Measurements from ENCODE around the gene ADTRP. TPM values are rescaled to one million over a fixed set of nuclear protein-coding genes. Genes with fewer than 3 reads are reported as not detected.
"Not testable (repeated sequence)": the region's sequence is repeated elsewhere in the genome, so short reads cannot be mapped to it uniquely, and the experiment has no call there.

The ADTRP gene
- total RNA-seq, 1 experiment from 2014 or later: 0.58 TPM

DNA sequence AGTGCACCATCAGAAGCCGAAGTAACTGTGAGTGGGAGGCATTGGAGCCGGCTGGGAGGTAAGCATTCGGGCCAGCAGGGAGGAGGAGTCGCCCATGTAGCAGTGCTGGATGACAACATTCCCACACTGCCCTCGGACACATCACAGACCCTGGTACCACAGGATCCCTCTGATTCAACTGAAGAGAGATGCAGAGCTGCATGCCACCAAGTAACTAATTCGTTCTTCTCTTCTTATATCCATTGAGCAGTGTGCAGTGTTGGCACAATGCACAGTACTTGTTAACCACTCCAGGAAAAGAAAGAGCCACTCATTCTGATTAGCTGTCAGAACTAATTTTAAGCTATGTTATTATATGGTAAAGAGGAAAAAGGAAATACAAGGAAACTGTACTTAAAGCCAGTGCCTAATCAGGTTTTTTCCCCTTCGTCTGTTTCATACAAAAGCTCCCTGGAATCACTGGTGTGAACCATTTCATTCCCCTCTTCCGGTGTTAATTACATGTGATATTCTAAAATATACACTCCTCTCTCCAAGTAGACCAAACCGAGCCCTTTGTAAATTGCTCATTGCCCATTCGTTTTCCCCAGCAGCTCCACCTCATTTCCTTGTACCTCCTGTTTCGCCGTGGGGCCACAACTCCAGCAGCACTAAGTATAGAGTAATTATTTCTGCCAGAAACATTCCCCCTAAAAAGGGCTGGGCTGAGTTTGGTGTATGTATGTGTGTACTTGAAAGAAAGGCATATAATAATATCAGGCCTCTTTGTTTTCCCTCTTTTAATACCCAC lies 32.4 kb upstream of the ADTRP start:
- DNase-seq (ENCODE audit: low read depth in 1 of 2, low spot score in 2 of 2): no peak
- Histone ChIP-seq H3K4me3 (no peak overlapping the region), H3K9me3 (replicated peaks) (no peaks in the 10 kb centered on the region)

DNA sequence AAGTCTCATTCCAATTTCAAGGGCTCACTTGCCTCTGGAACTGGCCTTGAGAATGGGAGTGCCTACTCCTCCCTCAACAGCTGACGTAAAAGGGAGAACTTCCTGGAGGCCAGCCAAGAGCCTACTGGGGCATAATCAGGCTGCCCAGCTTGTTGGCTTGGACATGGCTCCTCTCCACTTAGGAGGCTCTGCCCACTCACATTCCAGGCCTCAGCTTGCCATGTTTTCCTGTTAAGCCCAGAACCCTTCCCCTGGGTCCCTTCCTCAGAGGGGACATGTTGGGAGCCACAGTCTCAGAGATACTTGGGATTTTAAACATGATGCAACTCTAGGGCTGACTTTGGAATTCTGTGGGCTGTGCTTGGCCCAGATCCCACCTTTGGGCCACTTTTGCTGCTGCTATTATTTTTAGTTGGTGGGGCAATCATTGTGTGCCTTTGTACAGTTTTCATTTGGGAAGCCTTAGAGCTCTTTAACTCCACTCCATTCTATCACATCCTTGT lies 31.5 kb upstream of the ADTRP start:
- no peak overlapping the region for H3K27ac ChIP-seq
- no peaks in the 10 kb centered on the region for H3K36me3 ChIP-seq
- no peak overlapping the region for H3K4me3 ChIP-seq

More for the DNA sequence above, 32.4 kb upstream of the ADTRP start:
- Histone ChIP-seq H3K27ac (no peak overlapping the region), H3K27me3 (replicated peaks) (no peaks in the 10 kb centered on the region), H3K36me3 (no peaks in the 10 kb centered on the region), H3K4me1 (replicated peaks) (peaks cover 4% of the 10 kb centered on the region; the same call in 1 of the 2 replicates)

DNA sequence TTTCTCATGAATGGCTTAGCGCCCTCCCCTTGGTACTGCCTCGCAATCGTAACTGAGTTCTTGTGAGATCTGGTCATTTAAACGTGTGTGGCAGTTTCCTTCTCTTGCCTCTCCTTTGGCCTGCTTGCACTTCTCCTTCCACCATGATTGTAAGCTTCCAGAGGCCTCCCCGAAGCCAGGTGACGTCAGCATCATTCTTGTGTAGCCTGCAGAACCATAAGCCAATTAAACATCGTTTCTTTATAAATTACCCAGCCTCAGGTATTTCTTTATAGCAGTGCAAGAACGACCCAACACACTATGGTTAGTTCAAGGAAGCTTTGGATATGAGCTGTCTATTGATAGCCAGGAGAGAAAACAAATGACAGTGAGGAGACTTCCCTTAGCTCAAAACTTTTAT lies 29.5 kb upstream of the ADTRP start:
- Histone ChIP-seq H3K9me3 (replicated peaks) (no peaks in the 10 kb centered on the region), H3K27ac (no peak overlapping the region), H3K27me3 (replicated peaks) (no peaks in the 10 kb centered on the region), H3K36me3 (no peaks in the 10 kb centered on the region), H3K4me1 (replicated peaks) (peaks cover 6% of the 10 kb centered on the region), H3K4me3 (no peak overlapping the region)
- DNase-seq (ENCODE audit: low read depth in 1 of 2, low spot score in 2 of 2): no peak

More for the DNA sequence above, 31.5 kb upstream of the ADTRP start:
- no peaks in the 10 kb centered on the region for H3K27me3 ChIP-seq (replicated peaks)
- H3K9me3 ChIP-seq (replicated peaks): no peaks in the 10 kb centered on the region
- DNase-seq (ENCODE audit: low read depth in 1 of 2, low spot score in 2 of 2): peak in 1 of 2 experiments; percentile 18
- H3K4me1 ChIP-seq (replicated peaks): no peaks in the 10 kb centered on the region; the same call in 1 of the 2 replicates

DNA sequence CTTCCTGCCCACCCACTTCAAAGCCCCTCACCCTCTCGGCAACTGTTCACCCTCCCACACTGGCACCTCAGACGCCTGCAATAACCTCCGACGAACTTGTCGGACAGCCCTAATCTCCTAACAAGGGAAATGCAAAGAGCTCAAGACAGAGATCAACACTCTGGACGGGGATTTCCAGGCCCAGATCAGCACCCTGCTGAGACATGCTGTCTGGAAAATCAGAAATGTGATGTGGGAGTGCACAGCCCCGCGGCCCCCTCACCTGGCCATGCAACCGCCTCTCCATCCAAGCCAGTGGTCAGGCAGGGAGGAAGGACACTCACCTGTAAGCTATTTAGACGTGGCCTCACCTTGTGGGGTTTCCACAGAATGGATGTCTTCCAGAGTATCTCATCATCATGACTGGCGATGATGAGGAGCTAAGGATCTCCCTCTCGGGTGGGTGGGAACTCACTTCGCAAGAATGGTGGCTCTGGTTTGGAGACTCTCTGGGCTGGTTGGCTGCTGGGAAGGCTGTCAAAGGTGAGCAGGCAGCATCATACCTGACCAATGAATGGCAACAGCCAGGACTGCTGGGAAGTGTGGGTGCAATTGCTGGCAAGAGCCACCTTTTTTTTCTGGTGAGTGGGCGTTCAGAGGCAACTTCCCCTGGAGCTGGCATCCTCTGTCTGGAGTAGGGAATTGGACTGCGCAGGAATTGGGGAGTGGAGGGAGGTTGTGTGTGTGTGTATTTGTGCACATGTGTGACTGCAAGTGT lies 28.1 kb upstream of the ADTRP start:
- Histone ChIP-seq H3K4me3 (no peak overlapping the region), H3K9me3 (replicated peaks) (no peaks in the 10 kb centered on the region), H3K27ac (no peak overlapping the region), H3K4me1 (replicated peaks) (peaks cover 6% of the 10 kb centered on the region), H3K27me3 (replicated peaks) (no peaks in the 10 kb centered on the region), H3K36me3 (no peaks in the 10 kb centered on the region)
- no peak for DNase-seq (ENCODE audit: low read depth in 1 of 2, low spot score in 2 of 2)

DNA sequence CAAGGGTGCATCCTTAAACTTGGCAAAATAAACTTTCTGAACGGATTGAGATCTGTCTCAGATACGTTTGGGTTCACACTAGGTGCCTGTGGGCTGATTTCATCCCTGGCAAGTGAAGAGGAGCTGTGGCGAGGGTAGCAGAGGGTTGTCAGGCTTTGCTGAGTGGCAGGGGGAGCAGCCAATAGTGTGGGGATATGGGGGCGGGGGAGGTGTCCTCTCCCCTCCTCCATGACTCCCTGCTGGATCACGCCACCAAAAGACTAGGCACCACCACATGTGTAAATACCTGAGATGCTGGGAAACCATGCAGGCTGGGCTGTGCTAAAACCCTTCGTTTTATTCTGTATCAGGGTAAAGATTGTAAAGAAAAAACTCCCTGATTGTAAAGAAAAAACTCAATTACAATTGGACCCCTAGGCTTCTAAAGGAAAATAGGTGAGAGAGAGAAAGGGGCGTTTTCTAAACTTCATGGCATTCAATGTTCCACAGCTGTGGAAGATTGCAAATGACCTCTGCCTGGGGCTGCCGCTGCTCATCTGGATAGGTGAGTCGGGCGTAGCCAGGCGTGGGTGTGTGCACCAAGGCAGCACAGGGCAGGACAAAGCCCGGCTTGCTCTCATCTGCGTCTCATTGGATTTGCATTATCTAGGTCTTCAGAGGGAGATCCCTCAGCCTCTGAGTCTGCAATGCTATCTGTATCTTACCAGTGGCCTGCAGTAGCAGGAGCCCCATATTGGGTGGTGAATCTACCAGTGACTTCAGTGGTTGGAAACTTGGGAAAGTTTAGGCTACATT lies 26.9 kb upstream of the ADTRP start:
- H3K27ac ChIP-seq: no peak overlapping the region

DNA sequence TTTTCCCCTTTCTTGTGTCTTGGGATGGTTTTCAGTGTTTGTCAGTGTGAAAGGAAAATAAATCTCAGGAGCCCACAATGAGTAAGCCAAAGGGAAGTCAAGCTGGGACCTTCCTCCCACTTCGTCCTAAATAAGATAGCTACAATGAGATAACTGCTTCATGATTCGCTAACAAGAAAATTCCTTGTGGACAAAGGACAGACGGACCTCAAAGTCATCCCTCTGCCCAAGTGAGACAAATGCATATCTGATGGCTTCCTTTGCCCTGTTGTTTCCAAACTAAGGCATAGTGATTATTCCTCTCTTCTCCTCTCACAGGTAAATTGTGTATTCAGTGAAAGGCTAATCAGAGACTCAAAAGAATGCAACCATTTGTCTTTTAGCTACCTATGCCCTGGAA lies 26.1 kb upstream of the ADTRP start:
- DNase-seq (ENCODE audit: low read depth in 1 of 2, low spot score in 2 of 2): no peak
- H3K4me1 ChIP-seq (replicated peaks): peaks cover 6% of the 10 kb centered on the region
- no peaks in the 10 kb centered on the region for H3K36me3 ChIP-seq
- H3K4me3 ChIP-seq: no peak overlapping the region
- no peaks in the 10 kb centered on the region for H3K27me3 ChIP-seq (replicated peaks)
- H3K27ac ChIP-seq: no peak overlapping the region
- no peaks in the 10 kb centered on the region for H3K9me3 ChIP-seq (replicated peaks)

More for the DNA sequence above, 26.9 kb upstream of the ADTRP start:
- H3K9me3 ChIP-seq (replicated peaks): no peaks in the 10 kb centered on the region
- no peak for DNase-seq (ENCODE audit: low read depth in 1 of 2, low spot score in 2 of 2)
- H3K27me3 ChIP-seq (replicated peaks): no peaks in the 10 kb centered on the region
- H3K4me1 ChIP-seq (replicated peaks): peaks cover 6% of the 10 kb centered on the region
- no peak overlapping the region for H3K4me3 ChIP-seq
- no peaks in the 10 kb centered on the region for H3K36me3 ChIP-seq

DNA sequence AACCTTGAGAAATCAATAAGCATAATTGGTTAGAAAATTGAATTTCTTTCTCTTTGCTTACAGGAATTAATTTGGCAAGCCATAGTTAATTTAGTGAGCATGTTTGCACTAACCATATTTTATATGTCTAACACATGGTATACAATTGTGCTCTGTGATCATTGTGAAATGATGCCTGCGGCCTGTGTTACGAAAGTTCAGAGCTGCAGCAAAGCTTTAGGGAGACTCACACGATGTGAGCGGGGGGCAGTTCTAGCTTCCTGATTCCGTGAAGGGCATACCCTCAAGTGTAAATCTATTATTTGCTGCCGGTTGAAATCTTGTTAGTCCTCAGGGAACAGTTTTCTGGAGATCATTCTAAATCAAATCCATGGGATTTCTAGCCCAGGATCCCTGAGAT lies 25.5 kb upstream of the ADTRP start:
- H3K9me3 ChIP-seq (replicated peaks): no peaks in the 10 kb centered on the region
- H3K4me1 ChIP-seq (replicated peaks): peaks cover 6% of the 10 kb centered on the region; the same call in 1 of the 2 replicates
- no peaks in the 10 kb centered on the region for H3K27me3 ChIP-seq (replicated peaks)
- DNase-seq (ENCODE audit: low read depth in 1 of 2, low spot score in 2 of 2): no peak
- no peaks in the 10 kb centered on the region for H3K36me3 ChIP-seq
- H3K4me3 ChIP-seq: no peak overlapping the region
- no peak overlapping the region for H3K27ac ChIP-seq

DNA sequence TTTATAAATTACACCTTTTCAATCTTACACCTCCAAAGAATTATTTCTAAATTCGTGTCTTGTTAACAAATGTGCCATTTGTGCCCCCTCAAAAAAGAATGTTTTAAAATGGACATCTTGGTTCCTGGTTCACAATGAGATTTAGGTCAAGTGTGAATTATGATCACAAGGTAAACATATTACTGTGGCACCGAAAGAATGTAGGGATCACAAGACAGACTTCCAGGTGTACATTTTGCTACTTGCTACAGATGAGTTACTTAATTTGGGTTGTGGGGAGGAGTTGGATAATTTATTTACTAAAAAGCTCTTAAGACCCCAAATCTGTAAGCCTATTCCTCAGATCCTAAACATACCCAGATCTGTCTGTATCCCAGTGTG lies 25.0 kb upstream of the ADTRP start:
- DNase-seq (ENCODE audit: low read depth in 1 of 2, low spot score in 2 of 2): no peak
- H3K4me1 ChIP-seq (replicated peaks): peaks cover 6% of the 10 kb centered on the region; the same call in 1 of the 2 replicates
- no peaks in the 10 kb centered on the region for H3K9me3 ChIP-seq (replicated peaks)

DNA sequence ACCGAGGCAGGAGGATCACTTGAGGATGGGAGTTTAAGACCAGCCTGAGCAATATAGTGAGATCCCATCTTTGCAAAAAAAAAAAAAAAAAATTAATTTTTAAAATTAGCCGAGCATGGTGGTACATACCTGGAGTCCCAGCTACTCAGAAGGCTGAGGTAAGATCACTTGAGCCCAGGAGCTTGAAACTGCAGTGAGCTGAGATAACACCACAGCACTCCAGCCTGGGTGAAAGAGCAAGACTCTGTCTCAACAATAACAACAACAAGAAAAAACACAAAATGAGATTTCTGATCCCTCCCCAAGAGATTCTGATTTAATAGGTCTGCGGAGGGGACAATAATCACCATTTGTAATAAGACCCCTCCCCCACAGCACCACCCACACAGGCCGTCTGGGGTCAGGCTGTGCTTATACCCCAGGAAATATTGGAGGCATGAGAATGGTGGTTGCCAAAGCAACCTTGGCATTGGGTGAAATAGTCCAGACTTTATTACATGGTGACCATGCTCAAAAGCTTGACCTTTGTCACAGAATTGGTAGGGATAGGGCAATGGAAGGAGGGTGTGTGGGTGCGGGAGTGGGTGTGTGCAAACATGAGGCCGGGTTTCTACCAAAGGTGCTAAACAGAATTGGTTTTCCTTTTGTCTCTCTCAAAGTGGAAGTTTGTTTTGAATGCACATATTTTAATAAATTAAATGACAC lies 24.4 kb upstream of the ADTRP start:
- DNase-seq (ENCODE audit: low read depth in 1 of 2, low spot score in 2 of 2): no peak
- Histone ChIP-seq H3K27ac (no peak overlapping the region), H3K9me3 (replicated peaks) (no peaks in the 10 kb centered on the region), H3K4me3 (no peak overlapping the region), H3K4me1 (replicated peaks) (peaks cover 6% of the 10 kb centered on the region; the same call in 1 of the 2 replicates), H3K27me3 (replicated peaks) (no peaks in the 10 kb centered on the region), H3K36me3 (no peaks in the 10 kb centered on the region)

More for the DNA sequence above, 25.0 kb upstream of the ADTRP start:
- H3K4me3 ChIP-seq: no peak overlapping the region
- no peaks in the 10 kb centered on the region for H3K27me3 ChIP-seq (replicated peaks)
- H3K27ac ChIP-seq: no peak overlapping the region
- no peaks in the 10 kb centered on the region for H3K36me3 ChIP-seq

DNA sequence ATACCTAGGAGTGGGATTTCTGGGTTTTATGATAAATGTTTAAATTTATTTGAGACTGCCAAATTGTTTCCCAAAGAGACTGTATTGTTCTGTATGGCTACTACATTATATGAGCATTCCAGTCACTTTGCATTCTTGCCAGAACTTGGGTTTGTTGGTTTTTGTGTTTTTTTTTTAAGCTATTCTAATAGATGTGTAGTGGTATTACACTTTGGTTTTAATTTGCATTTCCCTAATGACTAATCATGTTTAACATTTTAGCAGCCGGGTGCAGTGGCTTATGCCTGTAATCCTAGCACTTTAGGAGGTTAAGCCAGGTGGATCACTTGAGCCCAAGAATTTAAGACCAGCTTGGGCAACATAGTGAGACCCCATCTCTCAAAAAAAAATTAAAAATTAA lies 21.9 kb upstream of the ADTRP start:
- not testable (repeated sequence) for H3K36me3 ChIP-seq; H3K27me3 ChIP-seq (replicated peaks); H3K27ac ChIP-seq; H3K4me3 ChIP-seq; H3K9me3 ChIP-seq (replicated peaks); H3K4me1 ChIP-seq (replicated peaks); DNase-seq (ENCODE audit: low read depth in 1 of 2, low spot score in 2 of 2)

DNA sequence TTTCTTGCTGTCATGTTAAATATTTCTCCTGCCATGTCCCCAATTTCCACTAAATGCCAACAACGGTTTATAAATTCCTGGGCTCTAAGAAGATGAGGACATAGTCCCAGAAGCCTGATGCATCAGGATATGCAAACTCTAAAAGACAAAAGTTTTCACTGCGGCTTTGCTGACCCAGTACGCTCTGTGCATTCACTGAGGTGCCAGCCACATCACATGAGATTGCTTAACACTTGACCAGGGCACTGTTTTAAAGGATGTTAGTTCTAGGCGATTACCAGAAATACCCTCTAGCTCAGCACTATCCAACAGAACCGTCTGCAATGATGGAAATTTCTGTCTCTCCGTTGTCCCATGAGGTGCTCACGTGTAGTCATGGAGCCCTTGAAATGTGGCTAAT lies 19.9 kb upstream of the ADTRP start:
- no peak overlapping the region for H3K4me3 ChIP-seq
- H3K36me3 ChIP-seq: no peaks in the 10 kb centered on the region
- 0 out of 2 replicates have a peak, but pooled peaks cover 3% of the 10 kb centered on the region for H3K27me3 ChIP-seq (replicated peaks)
- DNase-seq (ENCODE audit: low read depth in 1 of 2, low spot score in 2 of 2): no peak
- no peaks in the 10 kb centered on the region; the same call in 1 of the 2 replicates for H3K9me3 ChIP-seq (replicated peaks)
- no peak overlapping the region for H3K27ac ChIP-seq
- no peaks in the 10 kb centered on the region for H3K4me1 ChIP-seq (replicated peaks)

DNA sequence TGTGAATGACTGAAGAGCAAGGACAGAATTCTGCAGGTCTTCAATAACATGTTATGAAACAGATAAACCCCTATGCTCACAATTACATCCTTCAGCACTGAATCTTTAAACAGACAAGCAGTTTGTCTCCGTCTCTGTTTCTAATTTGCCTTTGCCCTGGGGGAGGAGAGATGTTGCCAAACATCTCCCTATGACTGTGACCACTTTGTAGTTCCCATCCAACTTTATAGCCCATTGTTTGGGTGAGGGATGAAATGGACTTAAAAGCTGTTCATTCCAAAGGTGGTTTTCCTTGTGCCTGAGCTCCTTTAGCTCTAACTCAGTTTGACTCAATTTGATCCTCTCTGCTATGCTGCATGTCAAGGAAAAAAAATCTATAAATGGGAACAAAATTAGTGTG lies 19.5 kb upstream of the ADTRP start:
- Histone ChIP-seq H3K4me1 (replicated peaks) (no peaks in the 10 kb centered on the region), H3K27me3 (replicated peaks) (0 out of 2 replicates have a peak, but pooled peaks cover 3% of the 10 kb centered on the region)
- DNase-seq (ENCODE audit: low read depth in 1 of 2, low spot score in 2 of 2): peak in 1 of 2 experiments; percentile 10

DNA sequence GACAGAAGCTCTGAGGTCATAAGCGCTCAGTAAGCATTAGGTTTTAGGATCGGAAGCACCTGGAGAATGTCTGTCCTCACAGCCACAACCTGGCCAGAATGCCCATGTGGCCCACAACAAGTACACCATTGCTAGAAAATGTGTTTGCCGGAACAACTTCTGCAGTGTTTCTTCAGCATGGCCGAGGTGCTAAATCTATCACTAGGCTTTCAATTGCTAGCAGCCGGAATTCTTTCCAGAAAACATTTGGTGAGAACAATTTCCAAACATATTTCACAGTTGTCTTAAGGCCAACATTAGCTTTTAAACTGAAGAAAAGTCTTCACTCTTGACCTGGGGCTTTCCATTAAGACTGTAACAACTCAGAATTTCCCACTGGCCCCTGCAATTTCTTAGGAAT lies 18.2 kb upstream of the ADTRP start:
- peaks cover 3% of the 10 kb centered on the region; the same call in 1 of the 2 replicates for H3K9me3 ChIP-seq (replicated peaks)
- no peak overlapping the region for H3K4me3 ChIP-seq
- H3K36me3 ChIP-seq: no peaks in the 10 kb centered on the region
- H3K4me1 ChIP-seq (replicated peaks): peaks cover 3% of the 10 kb centered on the region; the same call in 1 of the 2 replicates
- no peak overlapping the region for H3K27ac ChIP-seq
- no peak for DNase-seq (ENCODE audit: low read depth in 1 of 2, low spot score in 2 of 2)
- H3K27me3 ChIP-seq (replicated peaks): 0 out of 2 replicates have a peak, but pooled peaks cover 3% of the 10 kb centered on the region

More for the DNA sequence above, 19.5 kb upstream of the ADTRP start:
- H3K9me3 ChIP-seq (replicated peaks): no peaks in the 10 kb centered on the region; the same call in 1 of the 2 replicates
- no peaks in the 10 kb centered on the region for H3K36me3 ChIP-seq
- H3K27ac ChIP-seq: no peak overlapping the region
- H3K4me3 ChIP-seq: no peak overlapping the region

All from SJSA1 (cell line).